NT2/D1 (cell line): ENCODE measurements around the gene CCSER1.

Experiments
- SUZ12 ChIP-seq: IDR thresholded peaks from 2 replicates; pipeline ENCODE4 v1.6.1; 2011; ENCODE audit not compliant: insufficient read length, insufficient read depth; ENCODE audit errors: extremely low read depth
- YY1 ChIP-seq: IDR thresholded peaks from 2 replicates; pipeline ENCODE4 v1.6.1; 2011; ENCODE audit not compliant: insufficient read length, insufficient read depth

DNA sequence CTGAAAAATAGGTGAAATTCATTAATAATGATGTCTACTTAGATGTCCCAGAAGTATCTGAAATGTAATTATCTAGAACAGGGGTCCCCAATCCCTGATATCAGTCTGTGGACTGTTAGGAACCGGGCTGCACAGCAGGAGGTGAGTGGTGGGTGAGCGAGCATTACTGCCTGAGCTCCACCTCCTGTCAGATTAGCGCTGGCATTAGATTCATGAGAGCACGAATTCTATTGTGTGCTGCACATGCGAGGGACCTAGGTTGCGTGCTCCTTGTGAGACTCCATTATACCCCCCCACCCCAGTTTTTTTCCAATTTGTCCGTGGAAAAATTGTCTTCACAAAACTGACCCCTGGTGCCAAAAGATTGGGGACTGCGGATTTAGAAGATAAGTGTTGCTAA, 458.8 kb downstream of the CCSER1 start:
- TF ChIP-seq YY1 (no peak), SUZ12 (no peak)
